C4-2B (cell line): ENCODE results near the gene TMEM89.

Experiments used
- H3K27ac ChIP-seq: fragments of 450-650 bp; 2 replicates; pipeline ENCODE4 v1.5.1; 2017
- ZFX ChIP-seq: fragments of 450-650 bp; IDR thresholded peaks from 2 replicates; pipeline ENCODE4 v1.6.1; 2017
- TF ChIP-seq, protein P1 (sequence below): fragments of 450-650 bp; conservative IDR thresholded peaks from 2 replicates; pipeline ENCODE4 v1.5.1; 2017; ENCODE audit warnings: mild to moderate bottlenecking

TMEM89 gene

DNA sequence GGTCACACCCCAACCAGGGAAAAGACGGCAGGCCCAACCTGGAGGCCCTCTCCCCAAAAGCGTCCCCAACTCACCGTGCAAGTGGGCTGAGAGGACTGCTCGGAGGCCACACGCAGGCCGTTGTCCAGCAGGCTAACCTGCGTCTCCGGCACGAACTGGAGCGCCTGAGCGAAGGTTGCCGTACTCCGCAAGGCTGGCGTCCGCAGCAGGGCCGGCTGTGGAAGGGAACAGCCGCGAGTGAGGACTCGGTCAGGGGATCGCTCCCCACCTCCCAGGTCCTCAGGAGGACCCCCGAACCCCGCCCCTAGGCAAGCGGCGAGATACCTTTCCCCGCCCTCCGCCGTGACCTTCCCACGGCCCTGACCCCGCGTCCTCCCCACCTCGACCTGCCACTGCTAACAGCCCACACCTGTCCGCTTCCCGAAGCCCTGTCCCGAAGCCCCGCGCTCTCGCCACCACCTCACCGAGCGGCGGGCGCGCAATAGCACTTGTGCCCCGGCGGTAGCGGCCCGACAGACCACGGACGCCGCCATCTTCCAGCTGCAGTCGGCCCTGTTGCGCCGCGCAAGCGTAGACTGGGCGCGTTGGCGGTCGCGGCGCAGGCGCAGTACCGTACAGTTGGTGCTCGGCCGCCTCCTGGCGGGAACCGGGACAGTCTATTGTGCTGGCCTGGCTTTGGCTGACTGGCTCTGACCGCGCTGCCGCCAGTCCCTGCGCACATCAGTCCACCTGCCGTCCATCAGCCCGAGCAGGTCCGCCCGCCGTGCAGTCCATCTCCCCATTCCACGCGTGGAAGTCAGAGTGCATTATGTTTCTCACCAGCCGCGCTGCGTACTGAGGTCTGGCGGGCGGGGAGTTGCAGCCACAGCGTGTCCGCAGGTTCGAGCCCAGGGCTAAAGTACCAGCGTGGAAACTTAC is 12.2 kb downstream of the TMEM89 start, which contains the start of gene UQCRC1:
Gene UQCRC1, minus strand, starts transcription at position 559 of the 918 bp plus-strand sequence. Its CDS starts 26 bp downstream, at position 533.
- peak within 1 kb of the TSS; percentile 92 for H3K27ac ChIP-seq
- TF ChIP-seq, protein P1, sequence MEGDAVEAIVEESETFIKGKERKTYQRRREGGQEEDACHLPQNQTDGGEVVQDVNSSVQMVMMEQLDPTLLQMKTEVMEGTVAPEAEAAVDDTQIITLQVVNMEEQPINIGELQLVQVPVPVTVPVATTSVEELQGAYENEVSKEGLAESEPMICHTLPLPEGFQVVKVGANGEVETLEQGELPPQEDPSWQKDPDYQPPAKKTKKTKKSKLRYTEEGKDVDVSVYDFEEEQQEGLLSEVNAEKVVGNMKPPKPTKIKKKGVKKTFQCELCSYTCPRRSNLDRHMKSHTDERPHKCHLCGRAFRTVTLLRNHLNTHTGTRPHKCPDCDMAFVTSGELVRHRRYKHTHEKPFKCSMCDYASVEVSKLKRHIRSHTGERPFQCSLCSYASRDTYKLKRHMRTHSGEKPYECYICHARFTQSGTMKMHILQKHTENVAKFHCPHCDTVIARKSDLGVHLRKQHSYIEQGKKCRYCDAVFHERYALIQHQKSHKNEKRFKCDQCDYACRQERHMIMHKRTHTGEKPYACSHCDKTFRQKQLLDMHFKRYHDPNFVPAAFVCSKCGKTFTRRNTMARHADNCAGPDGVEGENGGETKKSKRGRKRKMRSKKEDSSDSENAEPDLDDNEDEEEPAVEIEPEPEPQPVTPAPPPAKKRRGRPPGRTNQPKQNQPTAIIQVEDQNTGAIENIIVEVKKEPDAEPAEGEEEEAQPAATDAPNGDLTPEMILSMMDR: peak; percentile 74
- peak; percentile 72; the same call in 1 of the 2 replicates for TF ChIP-seq ZFX

DNA sequence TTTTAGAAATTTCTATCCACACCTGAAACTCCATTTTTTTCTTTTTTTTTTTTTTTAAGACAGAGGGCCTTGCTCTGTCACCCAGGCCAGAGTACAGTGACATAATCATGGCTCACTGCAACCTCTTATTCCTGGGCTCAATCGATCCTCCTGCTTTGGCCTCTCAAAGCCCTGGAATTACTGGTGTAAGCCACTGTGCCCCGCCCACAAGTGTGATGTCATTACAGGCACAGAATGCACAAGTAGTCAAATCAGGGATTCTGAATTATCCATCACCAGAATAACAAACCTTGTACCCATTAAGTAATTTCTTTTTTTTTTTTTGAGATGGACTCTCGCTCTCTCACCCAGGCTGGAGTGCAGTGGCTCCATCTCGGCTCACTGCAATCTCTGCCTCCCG is 14.1 kb downstream of the TMEM89 start:
- no peak for TF ChIP-seq ZFX
- TF ChIP-seq, protein P1: no peak

DNA sequence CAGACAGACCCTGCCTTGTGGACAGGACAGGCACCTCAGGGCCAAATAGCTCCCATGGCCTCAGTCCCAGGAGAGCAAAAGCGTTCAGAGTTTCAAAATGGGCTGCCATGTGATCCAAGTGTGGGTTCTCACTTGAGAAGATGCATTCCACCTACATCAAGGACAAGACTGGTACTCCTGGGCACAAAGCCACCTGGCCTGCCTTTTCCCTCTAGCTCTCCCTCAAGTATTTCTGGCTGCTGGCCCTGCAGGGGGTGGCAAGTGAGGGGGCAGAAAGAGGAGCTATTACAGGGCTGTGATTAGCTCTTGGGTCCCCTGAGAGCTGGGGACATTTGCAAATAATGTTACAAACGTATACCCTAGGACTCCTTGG is 20.0 kb downstream of the TMEM89 start:
- TF ChIP-seq, protein P1: no peak
- TF ChIP-seq ZFX: no peak
- H3K27ac ChIP-seq: no peak overlapping the region

More for the DNA sequence above, 14.1 kb downstream of the TMEM89 start:
- no peak overlapping the region for H3K27ac ChIP-seq

DNA sequence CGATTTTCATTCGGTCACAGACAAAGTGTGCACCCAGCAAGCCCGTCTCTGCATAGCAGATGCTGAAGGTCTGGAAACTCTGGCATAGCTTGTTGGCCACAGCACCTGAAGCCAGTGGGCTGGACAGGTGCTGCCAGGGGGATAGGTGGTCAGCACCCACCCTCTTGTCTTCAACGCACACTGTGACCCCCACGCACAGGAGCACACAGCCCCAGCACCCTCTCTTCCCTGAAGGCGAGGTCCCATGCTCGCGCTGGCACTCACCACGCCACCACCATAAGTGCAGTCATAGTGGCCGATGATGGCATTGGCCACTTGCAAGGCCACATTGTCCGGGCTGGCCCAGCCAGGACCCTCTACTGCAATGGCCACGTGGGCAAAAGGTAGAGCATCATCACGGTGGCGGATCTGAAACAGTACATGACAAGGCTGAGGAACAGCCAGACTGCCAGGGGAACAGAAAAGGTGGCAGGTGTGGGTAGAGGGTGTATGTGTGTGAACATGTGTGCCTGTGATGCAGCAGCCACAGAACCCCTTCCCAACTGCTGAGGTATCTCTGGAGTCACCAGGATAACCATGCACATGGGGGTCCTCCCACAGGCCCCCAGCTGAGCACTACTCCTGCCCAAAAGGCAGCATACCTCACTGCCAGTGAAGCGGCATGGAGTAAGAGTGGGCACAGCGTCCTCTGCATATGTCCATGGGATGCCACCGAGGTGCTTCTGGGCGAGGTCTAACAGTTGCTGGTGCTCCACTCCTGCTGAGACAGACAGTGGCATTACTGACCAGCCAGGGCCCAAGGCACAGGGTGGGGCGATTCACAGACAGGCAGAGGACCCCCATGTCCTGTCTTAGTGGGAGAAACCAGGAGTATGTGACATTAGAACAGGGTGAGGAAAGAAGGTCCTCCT is 20.6 kb downstream of the TMEM89 start:
- TF ChIP-seq, protein P1: no peak
- TF ChIP-seq ZFX: no peak
- H3K27ac ChIP-seq: no peak overlapping the region

- no peak for TF ChIP-seq ZFX
- TF ChIP-seq, protein P1: no peak
- H3K27ac ChIP-seq: no peak overlapping the region
These were observed 21.9 kb downstream of the TMEM89 start for GRCh38 chr3:48599509-48600285.

DNA sequence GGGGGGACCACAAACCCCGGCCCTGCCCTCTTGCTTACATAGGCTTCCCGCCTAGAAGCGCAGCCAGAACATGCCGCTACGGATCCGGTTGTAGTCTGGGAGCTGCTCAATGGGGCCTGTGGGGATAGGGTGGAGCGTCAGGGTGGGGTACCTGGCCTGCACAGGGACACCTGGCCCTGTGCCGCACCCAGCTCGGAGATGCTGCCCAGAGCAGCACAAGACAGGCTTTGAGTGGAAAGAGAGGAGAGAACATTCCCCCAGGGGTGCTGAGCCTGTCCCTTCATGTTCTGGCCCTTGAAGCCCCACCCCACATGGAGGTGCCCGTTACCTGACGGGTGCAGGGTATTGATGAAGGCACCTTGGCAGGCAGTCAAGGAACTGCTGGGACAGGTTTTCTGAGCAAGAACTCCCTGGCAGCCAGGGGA is 22.5 kb downstream of the TMEM89 start:
- no peak overlapping the region for H3K27ac ChIP-seq
- no peak for TF ChIP-seq ZFX
- TF ChIP-seq, protein P1: no peak
